WERI-Rb-1 (cell line): Measurements from ENCODE around the gene MYH14.

Source experiments
- DNase-seq: peaks from one replicate; pipeline ENCODE4 v3.0.0-alpha.2; 2020
- H3K27ac ChIP-seq: fragments of 250-450 bp; sonication (Bioruptor Pico); 2 replicates; pipeline ENCODE4 v1.5.1; 2020; ENCODE audit warnings: mild to moderate bottlenecking, moderate library complexity
- H3K27me3 ChIP-seq: fragments of 250-450 bp; sonication (Bioruptor Pico); 2 replicates; pipeline ENCODE4 v1.5.1; 2021; ENCODE audit warnings: mild to moderate bottlenecking, low read depth, moderate library complexity; ENCODE audit not compliant: insufficient read depth, severe bottlenecking
- H3K36me3 ChIP-seq: fragments of 250-450 bp; sonication (Bioruptor Pico); 2 replicates; pipeline ENCODE4 v1.5.1; 2020; ENCODE audit warnings: mild to moderate bottlenecking, moderate library complexity
- H3K4me3 ChIP-seq: 2 replicates; pipeline ENCODE4 v1.5.1; 2011; ENCODE audit warnings: low read depth, mild to moderate bottlenecking, control low read depth, low read length
- H3K9me3 ChIP-seq: fragments of 250-450 bp; sonication (Bioruptor Pico); 2 replicates; pipeline ENCODE4 v1.5.1; 2021; ENCODE audit warnings: mild to moderate bottlenecking, moderate library complexity; ENCODE audit not compliant: severe bottlenecking
- TF ChIP-seq, protein P1 (sequence below): IDR thresholded peaks from 2 replicates; pipeline ENCODE4 v1.5.1; 2011; ENCODE audit warnings: low read depth, mild to moderate bottlenecking, control low read depth, inconsistent platforms, low read length

The MYH14 gene

GRCh38 chr19:50162988-50163387 is 40.4 kb upstream of the MYH14 start, which contains the start of gene IZUMO2:
IZUMO2 (minus strand) TSS chr19:50163281; CDS start chr19:50163194, 87 bp downstream.
- TF ChIP-seq, protein P1, sequence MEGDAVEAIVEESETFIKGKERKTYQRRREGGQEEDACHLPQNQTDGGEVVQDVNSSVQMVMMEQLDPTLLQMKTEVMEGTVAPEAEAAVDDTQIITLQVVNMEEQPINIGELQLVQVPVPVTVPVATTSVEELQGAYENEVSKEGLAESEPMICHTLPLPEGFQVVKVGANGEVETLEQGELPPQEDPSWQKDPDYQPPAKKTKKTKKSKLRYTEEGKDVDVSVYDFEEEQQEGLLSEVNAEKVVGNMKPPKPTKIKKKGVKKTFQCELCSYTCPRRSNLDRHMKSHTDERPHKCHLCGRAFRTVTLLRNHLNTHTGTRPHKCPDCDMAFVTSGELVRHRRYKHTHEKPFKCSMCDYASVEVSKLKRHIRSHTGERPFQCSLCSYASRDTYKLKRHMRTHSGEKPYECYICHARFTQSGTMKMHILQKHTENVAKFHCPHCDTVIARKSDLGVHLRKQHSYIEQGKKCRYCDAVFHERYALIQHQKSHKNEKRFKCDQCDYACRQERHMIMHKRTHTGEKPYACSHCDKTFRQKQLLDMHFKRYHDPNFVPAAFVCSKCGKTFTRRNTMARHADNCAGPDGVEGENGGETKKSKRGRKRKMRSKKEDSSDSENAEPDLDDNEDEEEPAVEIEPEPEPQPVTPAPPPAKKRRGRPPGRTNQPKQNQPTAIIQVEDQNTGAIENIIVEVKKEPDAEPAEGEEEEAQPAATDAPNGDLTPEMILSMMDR, result no peak
- Histone ChIP-seq H3K36me3 (no peaks in the 10 kb centered on the region), H3K27me3 (peaks cover 75% of the 10 kb centered on the region), H3K27ac (no peak within 1 kb of the TSS), H3K4me3 (no peak within 1 kb of the TSS), H3K9me3 (no peaks in the 10 kb centered on the region)
- no peak for DNase-seq

DNA sequence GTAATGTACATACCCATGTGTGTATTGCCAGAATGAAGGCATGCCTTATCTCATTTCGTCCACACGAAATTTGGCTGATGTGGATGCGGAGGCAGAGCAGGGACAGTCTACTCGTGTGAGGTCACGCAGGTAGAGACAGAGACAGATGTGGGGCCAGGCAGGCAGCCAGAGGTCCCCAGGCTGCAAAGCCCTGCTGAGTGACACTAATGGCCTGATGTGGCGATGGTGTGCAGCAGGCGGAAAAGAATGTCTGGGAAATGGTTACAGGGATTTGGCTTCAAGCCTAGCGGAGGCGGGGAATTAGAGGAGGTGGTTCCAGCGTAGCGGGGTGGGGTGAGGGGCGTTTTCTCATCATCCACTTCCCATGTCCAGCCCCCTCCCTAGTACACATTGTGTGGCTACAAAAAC is 36.1 kb upstream of the MYH14 start:
- peaks cover 76% of the 10 kb centered on the region for H3K27me3 ChIP-seq
- TF ChIP-seq, protein P1, result no peak
- H3K27ac ChIP-seq, result no peak overlapping the region
- no peak overlapping the region for H3K4me3 ChIP-seq
- no peak for DNase-seq
- no peaks in the 10 kb centered on the region for H3K36me3 ChIP-seq
- H3K9me3 ChIP-seq, result peaks cover 3% of the 10 kb centered on the region

GRCh38 chr19:50171752-50172151 is 31.7 kb upstream of the MYH14 start:
- Histone ChIP-seq H3K4me3 (no peak overlapping the region), H3K27ac (no peak overlapping the region), H3K9me3 (peaks cover 10% of the 10 kb centered on the region), H3K27me3 (peaks cover 82% of the 10 kb centered on the region), H3K36me3 (no peaks in the 10 kb centered on the region)
- no peak for DNase-seq
- TF ChIP-seq, protein P1, result no peak

GRCh38 chr19:50172726-50173125 is 30.7 kb upstream of the MYH14 start:
- peaks cover 10% of the 10 kb centered on the region for H3K9me3 ChIP-seq
- no peaks in the 10 kb centered on the region for H3K36me3 ChIP-seq
- no peak overlapping the region for H3K27ac ChIP-seq
- TF ChIP-seq, protein P1, result no peak
- no peak for DNase-seq
- no peak overlapping the region for H3K4me3 ChIP-seq
- H3K27me3 ChIP-seq, result peaks cover 76% of the 10 kb centered on the region

GRCh38 chr19:50173127-50173526 is 30.3 kb upstream of the MYH14 start:
- no peak for DNase-seq
- H3K9me3 ChIP-seq, result peaks cover 10% of the 10 kb centered on the region
- H3K27ac ChIP-seq, result no peak overlapping the region
- H3K27me3 ChIP-seq, result peaks cover 72% of the 10 kb centered on the region
- H3K36me3 ChIP-seq, result no peaks in the 10 kb centered on the region
- TF ChIP-seq, protein P1, result no peak
- H3K4me3 ChIP-seq, result no peak overlapping the region

- no peak for DNase-seq
- TF ChIP-seq, protein P1, result no peak
- Histone ChIP-seq H3K4me3 (no peak overlapping the region), H3K27me3 (peaks cover 70% of the 10 kb centered on the region), H3K27ac (no peak overlapping the region), H3K36me3 (no peaks in the 10 kb centered on the region), H3K9me3 (peaks cover 7% of the 10 kb centered on the region)
Observed at GRCh38 chr19:50174100-50174793, 29.2 kb upstream of the MYH14 start.
